ENCODE measurements around the gene GNG3.

- TF ChIP-seq CTCF (IDR thresholded peaks at IDR 0.05) (no peak), POLR2A (IDR thresholded peaks at IDR 0.05) (no peak)
These were observed 18.2 kb downstream of the GNG3 start for GRCh38 chr11:62725646-62726045.

Data from lower leg skin (tissue), 3 donors.